ENCODE measurements around the gene LDB2. TPM values are rescaled to one million over a fixed set of nuclear protein-coding genes. Genes with fewer than 3 reads are reported as not detected.

Gene LDB2
- total and polyA plus RNA-seq, 7 donors = 7.0 to 18.9 (median 10.1) TPM

GRCh38 chr4:16492872-16493271 lies 405.6 kb downstream of the LDB2 start:
- Histone ChIP-seq H3K4me1 (no peaks in the 10 kb centered on the region), H3K27ac (no peak overlapping the region), H3K36me3 (ENCODE audit: insufficient read depth in 1 of 2, low read depth in 1 of 2) (no peaks in the 10 kb centered on the region), H3K9me3 (no peaks in the 10 kb centered on the region), H3K4me3 (no peak overlapping the region), H3K27me3 (ENCODE audit: insufficient read depth in 3 of 3, low read length in 2 of 3) (no peaks in the 10 kb centered on the region)
- WGBS, 3 donors = 85 to 88% (median 87%) methylated on average over 4 of the region's 4 CpGs
- ATAC-seq (no peak), DNase-seq (no peak)
- no peak for TF ChIP-seq CTCF (IDR thresholded peaks at IDR 0.05)
- intact Hi-C loops (cut with DNase I) = no loop called here

GRCh38 chr4:16489226-16489625 lies 409.2 kb downstream of the LDB2 start:
- WGBS, 3 donors = 21 to 24% (median 22%) methylated on average over 3 of the region's 3 CpGs
- DNase-seq = no peak
- Histone ChIP-seq H3K9me3 (no peaks in the 10 kb centered on the region), H3K27me3 (ENCODE audit: insufficient read depth in 3 of 3, low read length in 2 of 3) (no peaks in the 10 kb centered on the region), H3K36me3 (ENCODE audit: insufficient read depth in 1 of 2, low read depth in 1 of 2) (no peaks in the 10 kb centered on the region), H3K27ac (no peak overlapping the region), H3K4me1 (no peaks in the 10 kb centered on the region), H3K4me3 (no peak overlapping the region)
- ATAC-seq = no peak
- intact Hi-C loops (cut with DNase I) = no loop called here
- TF ChIP-seq CTCF (IDR thresholded peaks at IDR 0.05) = no peak

GRCh38 chr4:16488084-16488483 lies 410.4 kb downstream of the LDB2 start:
- WGBS, 3 donors = 86 to 100% (median 94%) methylated on average over 1 of the region's 1 CpG
- Histone ChIP-seq H3K4me1 (no peaks in the 10 kb centered on the region), H3K9me3 (no peaks in the 10 kb centered on the region), H3K27ac (no peak overlapping the region), H3K27me3 (ENCODE audit: insufficient read depth in 3 of 3, low read length in 2 of 3) (no peaks in the 10 kb centered on the region), H3K4me3 (no peak overlapping the region), H3K36me3 (ENCODE audit: insufficient read depth in 1 of 2, low read depth in 1 of 2) (no peaks in the 10 kb centered on the region)
- DNase-seq = no peak
- no peak for TF ChIP-seq CTCF (IDR thresholded peaks at IDR 0.05)
- no peak for ATAC-seq
- intact Hi-C loops (cut with DNase I) = no loop called here

GRCh38 chr4:16484711-16485110 lies 413.7 kb downstream of the LDB2 start:
- H3K27ac ChIP-seq = no peak overlapping the region
- intact Hi-C loops (cut with DNase I) = no loop called here
- no peak overlapping the region for H3K4me3 ChIP-seq
- ATAC-seq (no peak), DNase-seq (no peak)
- no peaks in the 10 kb centered on the region for H3K4me1 ChIP-seq
- H3K36me3 ChIP-seq (ENCODE audit: insufficient read depth in 1 of 2, low read depth in 1 of 2) = no peaks in the 10 kb centered on the region
- H3K27me3 ChIP-seq (ENCODE audit: insufficient read depth in 3 of 3, low read length in 2 of 3) = no peaks in the 10 kb centered on the region
- no peaks in the 10 kb centered on the region for H3K9me3 ChIP-seq
- 65 to 73% (median 68%) methylated on average over 4 of the region's 4 CpGs for WGBS, 3 donors
- no peak for TF ChIP-seq CTCF (IDR thresholded peaks at IDR 0.05)

GRCh38 chr4:16483540-16483939 lies 414.9 kb downstream of the LDB2 start:
- Histone ChIP-seq H3K4me3 (no peak overlapping the region), H3K9me3 (no peaks in the 10 kb centered on the region), H3K27ac (no peak overlapping the region), H3K27me3 (ENCODE audit: insufficient read depth in 3 of 3, low read length in 2 of 3) (no peaks in the 10 kb centered on the region), H3K36me3 (ENCODE audit: insufficient read depth in 1 of 2, low read depth in 1 of 2) (no peaks in the 10 kb centered on the region), H3K4me1 (no peaks in the 10 kb centered on the region)
- no peak for DNase-seq
- ATAC-seq = no peak
- no peak for TF ChIP-seq CTCF (IDR thresholded peaks at IDR 0.05)
- 78 to 88% (median 83%) methylated on average over 5 of the region's 5 CpGs for WGBS, 3 donors
- intact Hi-C loops (cut with DNase I) = no loop called here

Data from psoas muscle (tissue), 8 donors.